Heart left ventricle (tissue), 16 donors: ENCODE measurements around the gene TENM3. TPM values are rescaled to one million over a fixed set of nuclear protein-coding genes. Genes with fewer than 3 reads are reported as not detected.

Source experiments
- ATAC-seq, 4 donors: fragments of 200-7000 bp; cut with Tn5 transposase; one replicate each; pipeline ENCODE4 v1.9.1; 2020 to 2022; ENCODE audit warnings: moderate library complexity in 4 of 4, mild to moderate bottlenecking in 3 of 4, moderate number of reproducible peaks in 1 of 4
- DNase-seq, 5 donors: peaks; one replicate each; pipeline ENCODE4 v3.0.0-alpha.2; 2020
- H3K27ac ChIP-seq, 12 donors: fragments of 200-600 bp; sonication (generic) in 4 of 12; one replicate each; pipeline versions ENCODE4 v1.5.0 to v1.8.0; 2016 to 2022; ENCODE audit warnings: mild to moderate bottlenecking in 2 of 12
- H3K27me3 ChIP-seq, 9 donors: fragments of 200-600 bp; sonication (generic) in 2 of 9; one replicate each; pipeline versions ENCODE4 v1.5.1 to v1.8.0; 2016 to 2022; ENCODE audit warnings: mild to moderate bottlenecking in 3 of 9
- H3K36me3 ChIP-seq, 9 donors: fragments of 200-600 bp; sonication (generic) in 2 of 9; one replicate each; pipeline versions ENCODE4 v1.5.0 to v1.8.0; 2018 to 2022; ENCODE audit warnings: mild to moderate bottlenecking in 2 of 9
- H3K4me1 ChIP-seq, 12 donors: fragments of 200-600 bp; sonication (generic) in 4 of 12; one replicate each; pipeline versions ENCODE4 v1.5.0 to v1.8.0; 2016 to 2022; ENCODE audit warnings: mild to moderate bottlenecking in 3 of 12
- H3K4me3 ChIP-seq, 12 donors: fragments of 200-600 bp; sonication (generic) in 4 of 12; one replicate each; pipeline versions ENCODE4 v1.5.0 to v1.8.0; 2017 to 2022; ENCODE audit warnings: mild to moderate bottlenecking in 9 of 12, moderate library complexity in 4 of 12
- H3K9me3 ChIP-seq, 12 donors: fragments of 200-600 bp; sonication (generic) in 4 of 12; one replicate each; pipeline versions ENCODE4 v1.5.0 to v1.8.0; 2016 to 2022; ENCODE audit warnings: mild to moderate bottlenecking in 1 of 12
- CTCF ChIP-seq, 12 donors: fragments of 200-600 bp; sonication (generic) in 4 of 12; IDR thresholded peaks; one replicate each; pipeline versions ENCODE4 v1.5.0 to v1.8.0; 2018 to 2022; ENCODE audit warnings: antibody characterized with exemption in 12 of 12, mild to moderate bottlenecking in 5 of 12
- POLR2A ChIP-seq, 2 donors: fragments of 450-650 bp; IDR thresholded peaks; one replicate each; pipeline ENCODE4 v1.6.1; 2017; ENCODE audit warnings: antibody characterized with exemption in 2 of 2, mild to moderate bottlenecking in 2 of 2, moderate library complexity in 2 of 2
- WGBS, 4 donors: extraction: QIAGEN DNeasy Blood & Tissue Kit in 2 of 4; methylation state at CpG; one replicate each; pipeline versions ENCODE4 v1.1.5 to v1.1.7; 2013 to 2018; 5-methylcytosine and 5-hydroxymethylcytosine counted together
- intact Hi-C, 10 donors: fragments of 100-400 bp; cut with DNase I; formaldehyde crosslinking; loops; one replicate each; pipeline versions ENCODE4 v1.11.1 to v1.14.2; 2022
- polyA plus RNA-seq, 2 donors: library from polyadenylated mRNA; stranded (reverse); fragments of 200-250 nt; gene quantifications; one replicate each; pipeline ENCODE4 v1.2.3, GENCODE V29; 2013
- total RNA-seq, 9 donors: library from RNA; depleted of rRNA in 2 of 9; stranded (reverse); fragments of >200 nt in 2 of 9; fragmentation: NEBNext Ultra II Directional in 3 of 9; extraction: Animal tissue kit (Norgen Biotek cat#: 25700) in 3 of 9; gene quantifications; one replicate each; pipeline versions ENCODE4 v1.1.0 to v1.2.4, GENCODE V29; 2016 to 2023
- donor health status: ischemic (EF 13 %, LVEDD 7.1; RV severe dilation, severe dysfunction).
- donor health status: healthy with polysubstance abuse.
- donor health status: DM: no; HTN: yes; CAD: no.
- donor health status: DM: no; HTN: no; CAD: no.
- donor health status: ischemic (EF 25% LVEDD 6.9; RV normal size, moderate dysfunction).
- donor health status: ischemic (EF 25% LVEDD 5.7; RV mildly dilated, moderate dysfunction).
- donor health status: healthy.
- donor health status: DM: yes; HTN: yes; CAD: no.
- donor health status: ischemic (EF 35%, LVEDD 5.7; RV mildly dilated, moderate dysfunction).
- donor health status: nonischemic (EF 11% LVEDD 7.7; RV severe dilation, severe dysfunction).
- donor health status: DM: yes; HTN: yes; CAD: no.
- donor health status: PGD.
- donor health status: ischemic (EF 29% LVEDD 5.4; RV normal size, mild dysfunction).
- donor health status: nonischemic (EF 23%, LVEDD 6.1; RV moderate dilation, normal function).

TENM3 gene
- total and polyA plus RNA-seq, 11 donors: 0.19 to 10.3 (median 2.5) TPM

DNA sequence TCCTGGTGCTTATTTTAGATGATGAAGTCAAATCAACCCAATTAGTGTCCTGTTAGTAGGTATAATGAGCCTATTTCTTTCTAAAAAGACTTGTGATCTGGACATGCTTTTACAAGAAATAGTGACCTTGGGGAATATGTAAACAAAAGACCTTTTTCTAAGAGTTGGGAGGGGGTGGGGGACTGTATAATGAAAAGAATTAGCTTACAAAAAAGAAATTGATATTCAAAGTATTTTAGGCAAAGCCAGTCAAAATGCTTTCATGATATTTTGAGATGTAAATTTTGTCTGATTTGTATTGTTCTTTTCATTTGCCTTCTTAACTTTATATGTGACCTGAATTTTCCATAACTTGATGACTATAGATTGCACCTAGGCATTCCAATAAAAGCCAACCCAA lies 559.4 kb downstream of the TENM3 start:
- Histone ChIP-seq H3K4me3 (no peak overlapping the region), H3K4me1 (peaks cover 0 to 13% (median 6%) of the 10 kb centered on the region in 12 donors), H3K9me3 (no peaks in the 10 kb centered on the region), H3K27ac (no peak overlapping the region), H3K27me3 (peaks cover 0 to 7% (median 0%) of the 10 kb centered on the region in 9 donors), H3K36me3 (no peaks in the 10 kb centered on the region)
- intact Hi-C loops: loop anchor here in 4 of 10 donors (5.0 to 10.0 kb wide), 4 partner anchors 325 to 1658 kb away; no protein-coding TSS in a partner anchor
- no peak for ATAC-seq
- no peak for DNase-seq
- TF ChIP-seq POLR2A (IDR thresholded peaks at IDR 0.05): no peak
- no peak for TF ChIP-seq CTCF (IDR thresholded peaks at IDR 0.05)

DNA sequence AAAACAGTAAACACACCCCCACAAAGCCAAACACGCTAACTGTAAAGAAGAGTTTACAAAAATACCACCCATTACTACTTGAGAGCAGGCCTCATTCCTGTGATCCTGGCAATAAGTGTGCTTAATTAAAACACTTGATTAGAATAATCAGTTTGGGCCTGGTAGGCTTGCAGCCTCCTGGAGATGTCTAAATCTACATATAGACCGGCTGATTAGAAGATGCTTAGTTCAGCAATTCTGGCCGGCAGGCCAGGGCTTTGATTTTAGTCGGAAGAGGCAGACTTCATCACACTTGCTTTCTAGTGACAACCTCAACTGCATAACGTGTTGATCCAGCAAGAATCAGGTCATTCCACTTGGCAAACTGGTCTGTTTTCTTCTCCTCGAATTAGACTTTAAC lies 560.0 kb downstream of the TENM3 start:
- Histone ChIP-seq H3K4me1 (peaks cover 0 to 13% (median 6%) of the 10 kb centered on the region in 12 donors), H3K27ac (no peak overlapping the region), H3K27me3 (peaks cover 0 to 7% (median 0%) of the 10 kb centered on the region in 9 donors), H3K9me3 (no peaks in the 10 kb centered on the region), H3K4me3 (no peak overlapping the region), H3K36me3 (no peaks in the 10 kb centered on the region)
- ATAC-seq (no peak), DNase-seq (no peak)
- 79 to 83% (median 81%) methylated on average over 6 of the region's 6 CpGs for WGBS, 4 donors
- TF ChIP-seq POLR2A (IDR thresholded peaks at IDR 0.05) (no peak), CTCF (IDR thresholded peaks at IDR 0.05) (no peak)
- intact Hi-C loops: loop anchor here in 4 of 10 donors (5.0 to 10.0 kb wide), 4 partner anchors 326 to 1658 kb away; no protein-coding TSS in a partner anchor

DNA sequence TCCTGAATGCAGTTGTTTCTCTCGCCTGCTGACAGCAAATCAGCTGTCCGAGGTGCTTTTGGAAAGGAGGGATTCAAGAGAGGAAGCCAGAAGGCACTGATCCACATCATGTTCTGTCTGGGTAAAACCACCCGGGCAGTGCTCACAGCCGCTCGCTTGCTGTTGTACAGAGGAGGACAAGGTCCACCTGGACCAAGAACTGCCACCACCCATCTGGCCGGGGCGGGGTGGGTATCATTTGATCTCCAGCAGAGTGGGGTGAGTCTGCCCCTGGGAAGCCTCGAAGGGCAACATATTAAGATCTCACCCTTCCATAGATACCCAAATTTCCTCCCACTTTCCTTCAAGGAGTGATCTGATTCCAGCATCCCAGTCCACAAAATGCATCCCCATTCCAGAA lies 560.9 kb downstream of the TENM3 start:
- H3K36me3 ChIP-seq: no peaks in the 10 kb centered on the region
- intact Hi-C loops: loop anchor here in 5 of 10 donors (2.0 to 10.0 kb wide), 5 partner anchors 323 to 1659 kb away; no protein-coding TSS in a partner anchor
- peaks cover 0 to 7% (median 0%) of the 10 kb centered on the region in 9 donors for H3K27me3 ChIP-seq
- H3K4me3 ChIP-seq: no peak overlapping the region
- 82 to 88% (median 85%) methylated on average over 8 of the region's 8 CpGs for WGBS, 4 donors
- H3K27ac ChIP-seq: no peak overlapping the region
- peaks cover 0 to 3% (median 0%) of the 10 kb centered on the region in 12 donors for H3K9me3 ChIP-seq
- no peak for ATAC-seq
- TF ChIP-seq CTCF (IDR thresholded peaks at IDR 0.05) (no peak), POLR2A (IDR thresholded peaks at IDR 0.05) (no peak)
- DNase-seq: peak in 1 of 5 donors; percentile 63
- peaks cover 0 to 13% (median 6%) of the 10 kb centered on the region in 12 donors for H3K4me1 ChIP-seq

- H3K9me3 ChIP-seq: peaks cover 0 to 6% (median 0%) of the 10 kb centered on the region in 12 donors
- peaks cover 0 to 7% (median 0%) of the 10 kb centered on the region in 9 donors for H3K27me3 ChIP-seq
- no peak overlapping the region for H3K4me3 ChIP-seq
- no peak overlapping the region for H3K27ac ChIP-seq
- intact Hi-C loops: loop anchor here in 8 of 10 donors (2.0 to 10.0 kb wide), 7 partner anchors 323 to 1663 kb away; no protein-coding TSS in a partner anchor
- TF ChIP-seq POLR2A (IDR thresholded peaks at IDR 0.05) (no peak), CTCF (IDR thresholded peaks at IDR 0.05) (no peak)
- DNase-seq: no peak
- no peaks in the 10 kb centered on the region for H3K36me3 ChIP-seq
- 79 to 86% (median 83%) methylated on average over 9 of the region's 9 CpGs for WGBS, 4 donors
- no peak for ATAC-seq
- peaks cover 0 to 13% (median 6%) of the 10 kb centered on the region in 12 donors for H3K4me1 ChIP-seq
These were observed 562.1 kb downstream of the TENM3 start for GRCh38 chr4:182805321-182805720.
